RKO (cell line): ENCODE data around the gene LOC128125822.
"Not testable (repeated sequence)": the region's sequence is repeated elsewhere in the genome, so short reads cannot be mapped to it uniquely, and the experiment has no call there.

Experiments
- DNase-seq: peaks from one replicate; pipeline ENCODE4 v3.0.0-alpha.2; 2016; ENCODE audit warnings: low spot score

Gene LOC128125822

DNA sequence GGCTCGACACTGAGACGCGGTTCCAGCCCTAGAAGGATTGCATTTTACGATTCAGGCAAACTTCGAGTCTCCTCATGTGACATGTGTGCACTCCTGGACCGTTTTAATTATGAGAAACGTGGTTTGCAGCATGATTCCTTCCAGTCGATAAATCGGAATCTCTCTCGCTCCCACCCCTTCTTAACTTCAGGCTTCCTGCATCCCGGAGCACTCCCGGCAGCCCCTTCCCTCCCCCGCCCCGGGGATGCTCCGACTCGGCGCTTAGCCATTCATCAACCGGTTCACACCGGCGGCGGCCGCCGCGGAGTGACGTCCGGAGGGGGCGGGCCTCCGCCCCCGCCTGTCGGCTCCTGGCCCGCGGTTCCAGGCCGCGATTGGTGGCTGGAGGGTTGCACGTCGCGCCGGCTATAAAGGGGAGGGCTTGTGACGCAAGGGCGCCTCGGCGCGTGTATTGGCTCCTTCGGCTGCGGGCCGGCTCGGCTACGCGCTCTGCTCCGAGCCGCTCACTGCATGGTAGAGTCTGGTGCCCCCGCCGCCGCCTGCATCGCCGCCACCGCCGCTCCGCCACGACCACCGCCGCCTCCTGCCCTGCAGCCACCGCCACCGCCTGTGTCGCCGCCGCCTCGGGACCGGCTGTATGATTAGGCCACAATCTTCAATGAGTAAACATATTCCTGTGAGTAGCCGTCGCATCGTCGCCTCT lies at the start of gene LOC128125822, which contains the start of gene PTP4A1:
LOC128125822 (plus strand) TSS at position 437 of the 703 bp plus-strand sequence.
PTP4A1 (plus strand) TSS at position 437 of the 703 bp plus-strand sequence. CDS start 4,401 bp downstream, outside the sequence.
- DNase-seq, result peak; percentile 96

DNA sequence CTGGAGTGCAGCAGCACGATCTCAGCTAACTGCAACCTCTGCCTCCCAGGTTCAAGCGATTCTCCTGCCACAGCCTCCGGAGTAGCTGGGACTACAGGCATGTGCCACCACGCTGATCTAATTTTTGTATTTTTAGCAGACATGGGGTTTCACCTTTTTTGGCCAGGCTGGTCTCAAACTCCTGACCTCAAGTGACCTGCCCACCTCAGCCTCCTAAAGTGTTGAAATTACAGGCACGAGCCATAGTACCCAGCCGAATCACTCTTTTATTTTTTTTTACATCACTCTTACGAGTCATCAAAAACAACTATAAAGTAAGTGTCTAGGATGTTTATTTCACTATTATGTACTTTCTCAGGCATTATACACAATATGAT lies 49.4 kb upstream of the LOC128125822 start:
- DNase-seq, result not testable (repeated sequence)

DNA sequence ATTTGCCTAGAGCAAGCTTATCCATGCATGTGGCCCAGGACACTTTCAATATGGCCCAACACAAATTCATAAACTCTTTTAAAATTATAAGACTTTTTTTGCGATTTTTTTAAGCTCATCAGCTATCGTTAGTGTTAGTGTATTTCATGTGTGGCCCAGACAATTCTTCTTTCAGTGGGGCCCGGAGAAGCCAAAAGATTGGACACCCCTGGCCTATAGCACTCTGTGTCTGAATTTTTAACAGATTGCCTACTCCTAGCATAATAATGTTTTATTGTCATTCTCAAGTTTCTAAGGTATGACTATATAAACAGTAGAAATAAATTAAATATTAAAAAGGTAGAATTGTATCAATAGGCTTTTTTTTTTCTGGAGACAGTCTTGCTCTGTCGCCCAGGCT lies 48.6 kb upstream of the LOC128125822 start:
- no peak for DNase-seq

DNA sequence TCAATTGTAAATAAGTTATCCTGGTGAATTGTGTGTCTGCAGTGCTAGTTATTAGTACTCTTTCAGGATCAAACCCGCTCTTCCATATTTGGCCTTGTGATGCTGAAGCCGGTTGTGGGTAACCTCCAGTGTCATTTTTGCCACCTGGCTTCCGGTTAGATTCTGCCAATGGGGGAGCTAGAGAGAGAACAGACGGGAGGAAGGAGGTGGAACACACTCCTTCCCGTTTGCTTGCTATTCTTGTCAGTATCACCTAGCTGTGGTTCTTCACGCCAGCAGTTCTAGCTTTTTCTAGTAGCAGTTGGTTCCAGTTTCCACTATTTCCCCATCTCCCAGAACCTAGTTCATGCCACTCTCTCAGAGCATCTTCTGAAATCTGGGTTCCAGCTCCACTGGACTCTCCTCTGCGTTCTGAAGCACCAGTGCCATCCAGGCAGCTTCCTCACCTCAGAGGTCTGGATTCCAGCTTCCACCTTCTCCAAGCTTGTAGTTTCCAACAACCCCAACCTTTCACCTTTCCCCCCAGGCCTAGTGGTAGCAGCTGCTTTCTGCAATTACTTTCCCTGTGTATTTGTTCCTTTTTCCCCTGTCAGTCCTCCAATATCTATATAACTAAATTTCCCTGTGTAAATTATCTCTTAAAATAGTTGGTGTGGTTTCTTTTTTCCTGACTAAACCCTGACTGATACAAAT lies 46.9 kb upstream of the LOC128125822 start:
- no peak for DNase-seq

DNA sequence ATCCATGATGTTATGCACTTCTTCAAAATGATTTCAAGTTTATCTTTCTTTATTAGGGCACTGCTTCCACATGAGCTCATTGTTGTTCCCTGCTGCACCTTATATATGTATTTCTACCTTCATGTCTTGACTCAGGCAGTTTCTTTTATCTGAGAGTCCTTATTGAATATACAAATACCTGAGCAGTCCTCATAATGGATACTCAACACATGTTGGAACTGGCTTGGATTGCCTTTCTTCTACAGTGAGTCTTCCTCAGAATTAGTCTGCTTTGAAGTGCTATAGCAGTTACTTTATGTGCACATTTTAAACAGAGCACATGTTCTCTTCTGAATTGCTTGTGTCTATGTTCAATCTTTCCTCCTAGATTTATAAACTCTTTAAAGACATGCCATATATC lies 45.3 kb upstream of the LOC128125822 start:
- no peak for DNase-seq

DNA sequence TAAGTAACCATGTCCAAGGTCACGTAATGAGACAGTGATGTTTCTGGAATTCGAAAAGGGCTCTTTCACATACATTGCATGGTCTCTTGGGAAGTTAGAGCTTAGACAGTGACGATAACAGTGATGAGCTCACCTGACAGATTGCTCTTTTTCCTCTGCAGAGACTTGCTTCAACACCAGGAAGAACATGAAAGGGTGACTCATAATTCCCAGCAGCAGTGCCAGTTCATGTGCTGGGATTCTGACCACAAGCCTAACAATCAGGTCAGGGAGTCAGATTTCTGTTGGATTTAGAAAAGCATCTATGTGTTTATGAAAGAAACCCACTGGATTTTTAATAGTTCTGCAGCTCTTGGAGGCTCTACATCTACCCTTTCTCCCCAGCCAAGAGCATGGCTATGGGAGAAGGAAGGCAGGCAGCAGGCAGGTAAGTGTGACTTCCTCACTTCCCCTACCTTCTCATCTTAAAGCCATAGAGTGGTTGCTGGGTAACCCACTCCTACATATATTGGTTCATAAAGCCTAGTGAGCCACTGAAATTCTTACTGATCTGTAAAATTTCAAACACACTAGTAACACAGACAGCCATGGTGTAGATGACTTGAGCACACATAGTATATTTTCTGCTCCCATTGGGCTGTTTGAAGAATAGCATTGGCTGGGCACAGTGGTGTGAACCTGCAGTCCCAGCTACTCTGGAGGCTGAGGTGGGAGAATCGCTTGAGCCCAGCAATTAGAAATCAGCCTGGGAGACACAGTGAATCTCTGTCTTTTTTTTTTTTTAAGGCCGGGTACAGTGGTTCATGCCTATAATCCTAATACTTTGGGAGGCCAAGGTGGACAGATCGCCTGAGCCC lies 44.4 kb upstream of the LOC128125822 start:
- DNase-seq, result peak; percentile 79

DNA sequence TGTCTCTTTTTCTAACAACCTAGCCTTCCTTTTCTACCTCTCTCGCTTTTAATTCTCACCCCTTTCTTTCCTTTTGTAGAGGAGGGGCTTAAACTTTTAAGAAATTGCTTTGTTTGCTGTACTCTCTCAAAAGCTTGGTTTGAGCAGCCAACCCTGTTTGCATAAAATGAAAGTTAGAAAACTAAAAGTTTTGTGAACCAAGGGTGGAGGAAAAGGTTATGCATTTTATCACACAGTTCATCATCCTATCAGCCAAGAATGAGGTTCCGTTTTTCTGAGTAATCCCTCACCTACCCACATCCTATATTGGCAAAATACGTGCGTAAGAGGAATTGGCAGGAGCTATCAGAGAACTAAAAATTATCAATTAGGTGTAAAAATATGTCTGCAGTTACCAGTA lies 42.8 kb upstream of the LOC128125822 start:
- DNase-seq, result no peak

DNA sequence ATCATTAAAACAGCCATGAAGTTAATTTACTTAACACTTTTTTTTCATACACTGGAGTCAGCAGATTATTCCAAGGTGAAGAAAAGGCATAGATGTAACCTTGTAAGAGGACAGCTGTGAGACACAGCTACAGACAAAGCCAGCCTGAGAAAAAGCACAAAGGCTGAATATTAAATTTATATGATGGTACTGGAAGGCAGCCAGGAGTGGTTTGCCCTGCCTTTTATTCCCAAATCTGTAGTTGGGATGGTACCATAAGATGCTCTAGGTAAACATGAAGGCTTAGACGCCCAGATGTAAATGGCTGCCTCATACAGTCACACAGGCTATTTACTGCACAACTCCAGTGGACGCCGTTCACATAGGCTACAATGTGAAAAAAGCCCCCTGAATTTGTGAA lies 42.1 kb upstream of the LOC128125822 start:
- no peak for DNase-seq

DNA sequence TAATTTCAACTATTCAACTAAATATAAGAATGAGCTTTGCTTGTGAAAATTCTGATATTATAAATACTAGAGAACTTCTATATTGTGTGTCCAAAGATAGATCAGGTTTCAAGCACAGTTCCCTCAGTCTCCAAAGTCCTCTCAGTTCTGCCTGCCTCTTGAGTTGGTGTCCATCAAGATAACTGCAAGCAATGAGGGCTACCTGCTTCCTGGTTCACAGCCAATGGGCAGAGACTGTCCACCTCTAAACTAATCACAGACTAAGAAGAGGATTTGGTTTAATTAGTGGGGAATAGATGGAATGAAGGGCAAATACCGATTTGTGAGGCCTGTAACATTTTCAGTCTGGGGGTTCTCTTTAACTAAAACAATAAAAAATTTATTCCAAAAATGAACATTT lies 41.3 kb upstream of the LOC128125822 start:
- no peak for DNase-seq

DNA sequence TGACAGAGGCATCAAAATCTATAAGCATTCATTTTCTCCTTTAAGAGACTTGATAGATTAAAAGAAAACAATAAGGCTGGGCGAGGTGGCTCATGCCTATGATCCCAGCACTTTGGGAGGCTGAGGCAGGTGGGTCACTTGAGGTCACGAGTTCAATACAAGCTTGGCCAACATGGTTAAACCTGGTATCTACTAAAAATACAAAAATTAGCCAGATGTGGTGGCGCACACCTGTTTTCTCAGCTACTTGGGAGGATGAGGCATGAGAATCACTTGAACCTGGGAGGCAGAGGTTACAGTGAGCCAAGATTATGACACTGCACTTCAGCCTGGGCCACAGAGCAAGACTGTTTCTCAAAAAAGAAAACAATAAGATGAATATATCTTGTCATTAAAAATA lies 39.3 kb upstream of the LOC128125822 start:
- DNase-seq, result no peak

DNA sequence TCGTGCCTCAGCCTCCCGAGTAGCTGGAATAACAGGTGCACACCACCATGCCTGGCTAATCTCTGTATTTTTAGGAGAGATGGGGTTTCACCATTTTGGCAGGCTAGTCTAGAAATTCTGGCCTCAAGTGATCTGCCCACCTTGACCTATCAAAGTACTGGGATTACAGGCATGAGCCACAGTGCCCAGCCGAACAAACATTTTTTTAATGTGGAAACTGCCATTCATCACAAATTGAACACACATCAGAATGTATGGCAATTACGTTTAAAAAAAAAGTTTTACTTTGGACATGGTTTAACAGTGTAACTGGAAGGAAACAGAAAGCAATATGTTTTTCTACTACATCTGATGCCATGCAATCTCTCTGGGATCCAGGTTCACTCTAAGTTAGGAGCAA lies 38.3 kb upstream of the LOC128125822 start:
- no peak for DNase-seq

DNA sequence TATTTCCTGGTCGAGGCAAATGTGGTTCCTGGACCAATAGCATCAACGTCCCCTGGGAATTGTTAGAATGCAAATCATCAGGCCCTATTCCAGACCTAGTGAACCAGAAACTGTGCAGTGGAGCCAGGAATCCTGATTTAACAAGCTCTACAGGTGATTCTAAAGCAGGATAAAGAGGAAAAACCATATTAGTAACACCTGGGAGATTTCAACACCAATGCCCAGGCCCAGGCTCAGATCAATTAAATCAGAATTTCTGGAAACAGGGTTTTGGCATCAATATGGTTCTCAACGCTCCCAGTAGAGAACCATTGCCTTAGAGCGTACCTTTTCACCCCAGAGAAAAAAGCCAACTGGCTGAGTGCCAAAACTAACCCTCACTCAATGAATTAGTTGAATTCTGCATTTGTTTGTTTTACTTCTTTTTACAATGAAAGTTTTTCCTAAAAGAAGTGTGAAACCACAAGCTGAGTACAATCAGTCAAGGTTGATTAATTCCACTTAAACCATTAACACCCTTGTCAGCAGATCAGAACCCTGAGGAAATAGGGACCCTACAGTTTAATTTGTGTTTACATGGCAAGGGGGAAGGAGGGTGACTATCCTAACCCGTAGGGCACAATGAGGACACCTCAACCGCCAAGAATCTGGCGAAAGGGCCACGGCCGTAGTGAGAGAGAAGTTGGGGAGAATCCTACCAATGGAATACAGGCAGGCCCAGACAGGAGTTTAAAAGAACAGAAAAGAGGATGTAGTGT lies 34.9 kb upstream of the LOC128125822 start:
- no peak for DNase-seq

DNA sequence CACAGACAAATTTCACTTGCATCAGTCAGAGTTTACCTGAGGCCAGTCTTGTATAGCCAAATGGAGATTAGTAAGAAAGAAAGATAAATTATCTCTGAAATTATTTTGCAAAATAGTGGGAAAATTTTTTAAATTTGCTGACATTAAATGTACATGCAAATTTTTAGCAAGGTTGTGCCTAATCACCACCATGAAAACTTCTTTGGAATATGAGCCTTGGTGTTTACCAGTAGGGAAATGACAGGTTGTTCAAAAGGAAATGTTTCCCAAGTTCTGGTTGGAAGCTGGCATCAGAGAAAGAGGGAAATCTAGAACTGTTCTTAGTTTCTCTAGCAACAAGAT lies 34.4 kb upstream of the LOC128125822 start:
- no peak for DNase-seq

DNA sequence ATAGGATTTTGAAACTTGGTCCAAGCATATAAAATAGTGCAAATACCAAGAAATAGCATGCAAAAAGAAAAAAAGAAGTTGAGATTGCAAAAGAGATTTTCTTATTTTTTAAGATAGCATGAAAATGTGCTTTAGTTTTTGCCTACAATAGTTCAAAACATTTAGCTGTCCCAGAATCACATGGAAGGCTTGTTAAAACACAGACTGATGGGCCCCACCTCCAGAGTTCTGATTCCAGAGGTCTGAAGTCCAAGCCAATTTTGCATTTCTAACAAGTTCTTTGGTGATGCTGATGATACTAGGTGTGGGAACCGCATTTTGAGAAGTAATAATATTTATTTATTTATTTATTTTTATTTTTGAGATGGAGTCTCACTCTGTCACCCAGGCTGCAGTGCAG lies 33.7 kb upstream of the LOC128125822 start:
- no peak for DNase-seq

DNA sequence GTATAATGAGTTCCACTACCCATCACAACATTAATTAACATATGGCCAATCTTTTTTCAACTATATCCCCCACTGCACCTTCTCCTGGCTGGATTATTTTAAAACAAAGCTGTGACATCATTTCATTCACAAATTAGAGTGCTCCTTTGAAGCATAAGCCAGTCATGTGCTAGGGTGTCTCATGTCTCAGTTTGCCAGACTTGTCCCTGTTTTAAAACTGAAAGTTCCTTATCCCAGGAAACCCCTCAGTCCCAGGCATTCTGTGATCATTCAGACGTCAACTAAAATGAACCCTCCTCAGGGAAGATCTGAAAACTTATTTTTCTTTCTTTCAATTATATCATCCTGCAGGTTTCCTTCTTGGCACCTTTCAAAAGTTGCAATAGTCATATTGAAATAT lies 29.3 kb upstream of the LOC128125822 start:
- no peak for DNase-seq

DNA sequence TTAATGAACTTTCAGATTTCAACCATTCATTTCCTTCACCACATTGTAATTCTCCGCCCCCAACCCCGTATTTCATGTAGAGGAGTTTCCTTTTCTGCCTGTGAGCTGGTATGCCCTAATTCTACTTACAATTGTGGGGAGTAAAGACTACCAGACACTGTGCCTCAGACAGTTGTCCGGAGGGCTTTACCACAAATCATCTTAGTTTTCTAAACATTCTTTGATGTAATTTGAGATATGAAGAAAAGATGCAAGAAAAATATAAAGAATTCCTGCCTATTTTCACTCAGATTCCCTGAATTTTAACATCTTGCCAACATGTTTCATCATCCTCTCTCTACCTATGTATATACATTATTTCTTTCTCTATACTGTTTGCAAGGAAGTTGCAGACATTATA lies 28.3 kb upstream of the LOC128125822 start:
- no peak for DNase-seq

DNA sequence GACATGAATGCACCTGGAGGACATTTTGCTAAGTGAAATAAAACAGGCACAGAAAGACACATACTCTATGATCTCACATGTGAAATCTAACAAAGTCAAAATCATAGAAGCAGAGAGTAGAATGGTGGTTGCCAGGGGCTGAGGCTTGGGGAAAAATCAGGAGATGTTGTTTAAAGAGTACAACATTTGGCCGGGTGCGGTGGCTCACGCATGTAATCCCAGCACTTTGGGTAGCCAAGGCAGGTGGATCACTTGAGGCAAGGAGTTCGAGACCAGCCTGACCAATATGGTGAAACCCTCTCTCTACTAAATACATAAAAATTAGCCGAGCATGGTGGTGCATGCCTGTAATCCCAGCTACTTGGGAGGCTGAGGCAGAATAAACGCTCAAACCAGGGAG lies 26.0 kb upstream of the LOC128125822 start:
- DNase-seq, result no peak

DNA sequence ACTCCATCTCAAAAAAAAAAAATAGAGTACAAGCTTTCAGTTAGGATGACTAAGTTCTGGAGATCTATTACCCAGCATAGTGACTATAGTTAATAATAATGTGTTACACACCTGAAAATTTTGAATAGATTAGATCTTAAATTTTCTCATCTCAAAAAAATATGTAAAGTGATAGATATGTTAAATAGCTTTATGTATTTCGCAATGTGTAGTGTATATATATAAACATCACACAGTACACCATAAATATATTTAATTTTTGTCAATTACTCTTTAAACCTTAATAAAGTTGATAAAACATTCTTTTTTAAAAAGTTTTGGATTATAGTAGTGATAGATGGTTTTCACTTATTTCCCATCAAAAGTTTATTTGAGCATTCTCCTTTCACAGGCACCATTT lies 25.6 kb upstream of the LOC128125822 start:
- no peak for DNase-seq

DNA sequence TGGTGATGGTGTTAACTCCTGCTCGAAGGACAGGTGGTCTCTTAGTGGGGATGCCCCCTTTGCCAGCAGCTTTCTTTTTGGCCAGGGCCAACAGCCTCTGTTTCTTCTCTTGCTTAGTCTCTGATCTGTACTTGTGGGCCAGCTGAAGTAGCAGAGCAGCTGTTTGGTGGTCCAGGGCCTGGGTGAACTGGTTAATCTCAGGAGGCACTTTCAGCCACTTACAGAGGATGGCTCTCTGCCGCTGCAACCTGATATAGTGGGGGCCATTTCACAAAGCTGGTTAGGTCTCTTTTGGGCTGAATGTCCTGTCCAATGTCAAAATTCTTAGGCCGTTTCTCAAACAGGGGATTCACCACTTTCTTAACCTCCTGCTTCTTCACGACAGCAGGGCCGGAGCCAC lies 23.2 kb upstream of the LOC128125822 start:
- DNase-seq, result no peak

DNA sequence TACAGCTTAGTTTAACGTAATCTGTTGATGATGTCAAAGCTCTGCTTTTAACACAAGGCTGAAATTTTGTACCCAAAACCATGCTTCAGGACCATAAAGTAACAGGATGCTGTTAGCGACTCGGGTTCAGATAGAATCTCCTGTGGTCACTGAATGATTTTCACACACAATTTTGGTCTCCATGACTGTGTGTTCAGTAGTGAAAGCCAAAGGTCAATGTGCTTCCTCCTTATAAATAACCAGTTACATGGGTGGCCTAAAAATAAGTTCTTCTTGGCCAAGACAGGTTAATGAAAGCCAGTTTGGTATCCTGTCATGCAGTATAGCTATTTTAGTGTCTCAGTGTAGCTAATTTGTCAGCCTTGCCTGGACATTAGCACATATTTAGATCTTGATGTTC lies 19.1 kb upstream of the LOC128125822 start:
- no peak for DNase-seq

DNA sequence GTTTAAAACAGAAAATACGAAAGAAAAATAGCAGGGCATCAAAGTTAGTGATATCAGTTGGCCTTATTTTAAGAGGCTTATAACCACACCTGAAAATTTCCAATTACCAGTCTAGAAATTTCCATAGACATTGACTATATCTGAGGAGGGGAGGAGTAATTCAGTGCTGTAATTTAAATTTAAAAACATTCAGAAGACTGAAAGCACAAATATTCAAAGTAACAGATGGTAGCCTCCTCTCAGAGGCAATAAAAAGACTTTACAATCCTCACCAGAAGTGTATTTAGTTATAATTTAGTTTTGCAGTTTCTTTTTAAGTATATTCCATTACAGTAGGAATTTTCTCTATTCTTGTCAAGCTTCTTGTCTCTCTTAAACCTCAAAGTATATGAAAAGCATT lies 18.4 kb upstream of the LOC128125822 start:
- DNase-seq, result no peak

DNA sequence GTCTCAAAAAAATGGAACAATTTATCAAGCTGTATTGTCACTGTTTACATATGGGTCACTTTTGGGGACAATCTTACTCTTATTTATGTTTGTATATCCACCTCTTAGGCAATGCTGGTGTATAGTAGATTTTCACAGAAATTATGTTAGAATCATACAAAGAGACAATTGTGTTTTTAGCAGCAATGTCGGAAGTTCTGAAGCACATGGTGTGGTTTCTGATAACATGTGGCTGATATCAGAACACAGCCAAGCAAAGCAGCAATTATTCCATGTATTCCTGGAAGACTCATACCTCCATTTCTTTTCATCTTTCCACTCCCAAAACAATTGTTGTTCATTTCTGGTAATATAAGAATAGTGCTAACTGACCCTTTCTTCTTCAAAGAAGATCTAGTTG lies 17.5 kb upstream of the LOC128125822 start:
- no peak for DNase-seq
